Esophagus squamous epithelium (tissue), 4 donors: ENCODE results near the gene RETN.

Experiments used
- CTCF ChIP-seq, 6 experiments: fragments of 450-650 bp in 4 of 6; fragments of 200-600 bp in 2 of 6; sonication (generic) in 2 of 6; IDR thresholded peaks; one replicate each; pipeline ENCODE4 v1.5.1; 2016 to 2019; ENCODE audit warnings: antibody characterized with exemption in 6 of 6, mild to moderate bottlenecking in 4 of 6, moderate library complexity in 4 of 6
- POLR2A ChIP-seq, 4 donors: fragments of 450-650 bp; IDR thresholded peaks; one replicate each; pipeline ENCODE4 v1.6.1; 2017; ENCODE audit warnings: antibody characterized with exemption in 4 of 4, mild to moderate bottlenecking in 4 of 4, moderate library complexity in 3 of 4

DNA sequence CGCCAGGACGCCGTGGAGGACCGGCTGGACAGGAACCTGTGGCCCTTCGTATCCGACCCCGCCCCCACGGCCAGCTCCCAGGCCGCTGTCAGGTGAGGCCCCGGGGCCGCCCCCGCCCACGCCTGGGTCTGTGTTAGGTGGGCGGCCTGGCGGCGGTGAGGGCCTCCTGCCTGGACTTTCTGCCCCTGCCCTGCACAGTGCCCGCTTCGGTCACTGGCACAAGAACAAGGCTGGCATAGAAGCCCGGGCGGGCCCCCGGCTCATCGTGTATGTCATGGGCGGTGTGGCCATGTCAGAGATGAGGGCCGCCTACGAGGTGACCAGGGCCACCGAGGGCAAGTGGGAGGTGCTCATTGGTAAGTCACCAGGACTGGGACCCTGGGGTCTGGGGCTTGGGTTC, 21.7 kb upstream of the RETN start:
- TF ChIP-seq CTCF (IDR thresholded peaks at IDR 0.05) (no peak), POLR2A (IDR thresholded peaks at IDR 0.05) (no peak)
